GM23338 (cell line): ENCODE measurements around the gene CTDSP2. TPM values are rescaled to one million over a fixed set of nuclear protein-coding genes. Genes with fewer than 3 reads are reported as not detected.

Experiments
- ATAC-seq: fragments of 200-7000 bp; cut with Tn5 transposase; 3 replicates; pipeline ENCODE4 v1.9.1; 2020
- DNase-seq: peaks from one replicate; pipeline ENCODE4 v3.0.0-alpha.2; 2015; ENCODE audit warnings: low spot score
- H2AFZ ChIP-seq: fragments of 200-600 bp; sonication (generic); 2 replicates; pipeline ENCODE4 v1.8.0; 2016; ENCODE audit warnings: antibody characterized with exemption, mild to moderate bottlenecking, moderate library complexity
- H3F3A ChIP-seq: fragments of 200-600 bp; sonication (generic); replicated peaks from 2 replicates; pipeline ENCODE4 v1.8.0; 2017; ENCODE audit warnings: antibody characterized with exemption, mixed run types, low read depth
- H3K27ac ChIP-seq: fragments of 200-600 bp; sonication (generic); 2 replicates; pipeline ENCODE4 v1.6.1; 2016; ENCODE audit warnings: low read depth
- H3K27me3 ChIP-seq: fragments of 200-600 bp; sonication (generic); 2 replicates; pipeline ENCODE4 v1.8.0; 2016; ENCODE audit warnings: mild to moderate bottlenecking, mixed run types, moderate library complexity; ENCODE audit not compliant: insufficient read depth
- H3K36me3 ChIP-seq: fragments of 200-600 bp; sonication (generic); 2 replicates; pipeline ENCODE4 v1.8.0; 2016; ENCODE audit warnings: mild to moderate bottlenecking; ENCODE audit not compliant: insufficient read depth
- H3K4me1 ChIP-seq: fragments of 200-600 bp; sonication (generic); 2 replicates; pipeline ENCODE4 v1.8.0; 2016; ENCODE audit warnings: mild to moderate bottlenecking, moderate library complexity; ENCODE audit not compliant: insufficient read depth
- H3K4me2 ChIP-seq: fragments of 200-600 bp; sonication (generic); 2 replicates; pipeline ENCODE4 v1.7.1; 2017; ENCODE audit warnings: mixed run types
- H3K4me3 ChIP-seq: fragments of 200-600 bp; sonication (generic); 2 replicates; pipeline ENCODE4 v1.6.1; 2016; ENCODE audit warnings: mixed run types
- H3K79me2 ChIP-seq: fragments of 200-600 bp; sonication (generic); replicated peaks from 2 replicates; pipeline ENCODE4 v1.8.0; 2017; ENCODE audit warnings: mild to moderate bottlenecking; ENCODE audit not compliant: insufficient read depth
- H3K9me2 ChIP-seq: fragments of 200-600 bp; sonication (generic); 2 replicates; pipeline ENCODE4 v1.8.0; 2017; ENCODE audit not compliant: insufficient read depth
- H4K20me1 ChIP-seq: fragments of 200-600 bp; sonication (generic); replicated peaks from 2 replicates; pipeline ENCODE4 v1.8.0; 2017; ENCODE audit warnings: mild to moderate bottlenecking; ENCODE audit not compliant: insufficient read depth
- H3K27ac Mint-ChIP-seq: 2 replicates; pipeline ENCODE4 v1.8.0; 2020; ENCODE audit warnings: inconsistent platforms, mild to moderate bottlenecking, moderate library complexity, mixed read lengths
- H3K27me3 Mint-ChIP-seq: 3 replicates; pipeline ENCODE4 v1.8.0; 2022; ENCODE audit warnings: low read depth, mild to moderate bottlenecking, moderate library complexity, mixed read lengths, inconsistent platforms; ENCODE audit not compliant: insufficient read depth, poor library complexity
- H3K36me3 Mint-ChIP-seq: 3 replicates; pipeline ENCODE4 v1.8.0; 2021; ENCODE audit warnings: low read depth, mild to moderate bottlenecking, inconsistent platforms, moderate library complexity, mixed read lengths
- H3K4me1 Mint-ChIP-seq: 3 replicates; pipeline ENCODE4 v1.8.0; 2020; ENCODE audit warnings: mild to moderate bottlenecking, inconsistent platforms, mixed read lengths
- H3K4me3 Mint-ChIP-seq: 3 replicates; pipeline ENCODE4 v1.8.0; 2021; ENCODE audit warnings: moderate library complexity, mild to moderate bottlenecking, inconsistent platforms, mixed read lengths
- H3K9me3 Mint-ChIP-seq: 3 replicates; pipeline ENCODE4 v1.8.0; 2020; ENCODE audit warnings: moderate library complexity, mild to moderate bottlenecking, inconsistent platforms, mixed read lengths
- CREB1 ChIP-seq: fragments of 250-450 bp; sonication (Bioruptor Pico); IDR thresholded peaks from 2 replicates; pipeline ENCODE4 v1.5.0; 2020; ENCODE audit warnings: low read depth, mild to moderate bottlenecking, moderate library complexity
- EZH2phosphoT487 ChIP-seq: fragments of 200-600 bp; sonication (generic); IDR thresholded peaks from one replicate; pipeline ENCODE4 v1.8.1; 2018; ENCODE audit warnings: antibody characterized with exemption; ENCODE audit not compliant: unreplicated experiment
- JUNB ChIP-seq: IDR thresholded peaks from one replicate; pipeline ENCODE4 v1.6.1; 2016; ENCODE audit warnings: antibody characterized with exemption; ENCODE audit not compliant: unreplicated experiment
- NANOG ChIP-seq: IDR thresholded peaks from 2 replicates; pipeline ENCODE4 v1.6.1; 2016; ENCODE audit warnings: antibody characterized with exemption, borderline replicate concordance
- POLR2AphosphoS5 ChIP-seq: IDR thresholded peaks from 2 replicates; pipeline ENCODE4 v1.6.1; 2016; ENCODE audit warnings: antibody characterized with exemption, low read depth
- ZNF114 ChIP-seq: fragments of 250-450 bp; sonication (Bioruptor Pico); IDR thresholded peaks from 2 replicates; pipeline ENCODE4 v1.5.0; 2020; ENCODE audit warnings: mild to moderate bottlenecking, moderate library complexity
- ZNF331 ChIP-seq: fragments of 250-450 bp; sonication (Bioruptor Pico); IDR thresholded peaks from 2 replicates; pipeline ENCODE4 v1.5.0; 2020; ENCODE audit warnings: low read depth, mild to moderate bottlenecking, moderate library complexity
- polyA plus RNA-seq: library from polyadenylated mRNA; unstranded; fragments of >200 nt; fragmentation: Nextera tagmentation; extraction: Ambion mirVana; gene quantifications from 2 replicates; pipeline ENCODE4 v1.2.1, GENCODE V29; 2016
- total RNA-seq: library from RNA; depleted of rRNA; stranded (reverse); fragments of >200 nt; shearing (Covaris generic); gene quantifications from 2 replicates; pipeline ENCODE4 v1.2.3, GENCODE V29; 2014
- TF ChIP-seq, protein P1 (sequence below): fragments of 250-450 bp; sonication (Bioruptor Pico); IDR thresholded peaks from 2 replicates; pipeline ENCODE4 v1.5.0; 2020; ENCODE audit warnings: mild to moderate bottlenecking, moderate library complexity
- TF ChIP-seq, protein P2 (sequence below): IDR thresholded peaks from 2 replicates; pipeline ENCODE4 v1.6.1; 2016; ENCODE audit warnings: antibody characterized with exemption
- TF ChIP-seq, protein P3 (sequence below), 2 experiments: fragments of 200-600 bp in 1 of 2; sonication (generic) in 1 of 2; conservative IDR thresholded peaks; 2 replicates each; pipeline versions ENCODE4 v1.5.1 to v1.6.1; 2016 to 2017; ENCODE audit warnings: antibody characterized with exemption in 2 of 2, low read depth in 2 of 2, mild to moderate bottlenecking in 2 of 2, moderate library complexity in 1 of 2

Gene CTDSP2
- total and polyA plus RNA-seq, 2 experiments from 2014 or later: 22.8 to 81.9 TPM

DNA sequence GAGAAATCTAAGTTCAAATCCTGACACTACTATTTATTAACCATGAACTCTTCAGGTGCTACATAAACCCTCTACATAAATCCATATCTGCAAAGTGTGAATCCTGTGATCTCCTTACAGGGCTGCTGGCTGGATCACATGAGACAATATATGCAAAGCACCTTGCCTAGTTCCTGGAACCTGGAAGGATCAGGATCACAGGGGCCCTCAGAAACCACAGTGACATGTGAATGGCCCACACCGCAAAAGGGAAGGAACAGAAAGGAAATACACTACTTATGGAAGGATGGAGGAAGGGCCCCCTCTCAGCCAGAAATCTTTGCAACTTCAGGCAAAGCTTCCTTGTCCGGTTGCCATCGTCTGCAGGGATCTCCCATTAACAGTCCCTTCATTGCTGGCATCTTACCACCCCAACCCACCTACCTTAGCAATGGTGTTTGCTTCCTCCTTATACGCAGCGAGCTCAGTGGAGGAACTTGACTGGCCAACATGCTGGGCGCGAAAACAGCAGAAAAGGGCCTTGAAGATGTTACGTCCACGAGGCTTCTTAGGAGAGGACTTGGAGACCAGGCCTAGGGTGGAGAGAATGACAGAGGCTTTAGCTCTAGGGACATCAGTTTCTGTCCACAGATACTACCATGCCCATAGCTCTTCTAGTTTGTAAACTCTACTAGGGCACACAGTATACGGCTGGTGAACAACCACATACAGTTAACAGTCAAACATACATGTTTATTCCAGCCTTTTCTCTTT is 17.3 kb downstream of the CTDSP2 start:
- H3K4me3 Mint-ChIP-seq: no peak overlapping the region
- H3K79me2 ChIP-seq: peaks cover 56% of the 10 kb centered on the region
- H2AFZ ChIP-seq: no peak overlapping the region
- H3K4me3 ChIP-seq: no peak overlapping the region
- no peak for ATAC-seq
- H3K4me2 ChIP-seq: no peak overlapping the region
- peaks cover 30% of the 10 kb centered on the region for H3K4me1 Mint-ChIP-seq
- peak overlapping the region; percentile 80; the same call in 1 of the 2 replicates for H3K27ac ChIP-seq
- peaks cover 55% of the 10 kb centered on the region for H3K36me3 Mint-ChIP-seq
- peaks cover 7% of the 10 kb centered on the region; the same call in 1 of the 2 replicates for H3F3A ChIP-seq
- peaks cover 32% of the 10 kb centered on the region for H3K36me3 ChIP-seq
- H3K9me2 ChIP-seq: no peaks in the 10 kb centered on the region
- no peak overlapping the region; the same call in 1 of the 2 replicates for H3K27ac Mint-ChIP-seq
- H4K20me1 ChIP-seq: peaks cover 23% of the 10 kb centered on the region
- H3K4me1 ChIP-seq: peaks cover 24% of the 10 kb centered on the region
- no peaks in the 10 kb centered on the region for H3K9me3 Mint-ChIP-seq
- TF ChIP-seq POLR2AphosphoS5: no peak
- TF ChIP-seq ZNF331: no peak
- TF ChIP-seq, protein P1, sequence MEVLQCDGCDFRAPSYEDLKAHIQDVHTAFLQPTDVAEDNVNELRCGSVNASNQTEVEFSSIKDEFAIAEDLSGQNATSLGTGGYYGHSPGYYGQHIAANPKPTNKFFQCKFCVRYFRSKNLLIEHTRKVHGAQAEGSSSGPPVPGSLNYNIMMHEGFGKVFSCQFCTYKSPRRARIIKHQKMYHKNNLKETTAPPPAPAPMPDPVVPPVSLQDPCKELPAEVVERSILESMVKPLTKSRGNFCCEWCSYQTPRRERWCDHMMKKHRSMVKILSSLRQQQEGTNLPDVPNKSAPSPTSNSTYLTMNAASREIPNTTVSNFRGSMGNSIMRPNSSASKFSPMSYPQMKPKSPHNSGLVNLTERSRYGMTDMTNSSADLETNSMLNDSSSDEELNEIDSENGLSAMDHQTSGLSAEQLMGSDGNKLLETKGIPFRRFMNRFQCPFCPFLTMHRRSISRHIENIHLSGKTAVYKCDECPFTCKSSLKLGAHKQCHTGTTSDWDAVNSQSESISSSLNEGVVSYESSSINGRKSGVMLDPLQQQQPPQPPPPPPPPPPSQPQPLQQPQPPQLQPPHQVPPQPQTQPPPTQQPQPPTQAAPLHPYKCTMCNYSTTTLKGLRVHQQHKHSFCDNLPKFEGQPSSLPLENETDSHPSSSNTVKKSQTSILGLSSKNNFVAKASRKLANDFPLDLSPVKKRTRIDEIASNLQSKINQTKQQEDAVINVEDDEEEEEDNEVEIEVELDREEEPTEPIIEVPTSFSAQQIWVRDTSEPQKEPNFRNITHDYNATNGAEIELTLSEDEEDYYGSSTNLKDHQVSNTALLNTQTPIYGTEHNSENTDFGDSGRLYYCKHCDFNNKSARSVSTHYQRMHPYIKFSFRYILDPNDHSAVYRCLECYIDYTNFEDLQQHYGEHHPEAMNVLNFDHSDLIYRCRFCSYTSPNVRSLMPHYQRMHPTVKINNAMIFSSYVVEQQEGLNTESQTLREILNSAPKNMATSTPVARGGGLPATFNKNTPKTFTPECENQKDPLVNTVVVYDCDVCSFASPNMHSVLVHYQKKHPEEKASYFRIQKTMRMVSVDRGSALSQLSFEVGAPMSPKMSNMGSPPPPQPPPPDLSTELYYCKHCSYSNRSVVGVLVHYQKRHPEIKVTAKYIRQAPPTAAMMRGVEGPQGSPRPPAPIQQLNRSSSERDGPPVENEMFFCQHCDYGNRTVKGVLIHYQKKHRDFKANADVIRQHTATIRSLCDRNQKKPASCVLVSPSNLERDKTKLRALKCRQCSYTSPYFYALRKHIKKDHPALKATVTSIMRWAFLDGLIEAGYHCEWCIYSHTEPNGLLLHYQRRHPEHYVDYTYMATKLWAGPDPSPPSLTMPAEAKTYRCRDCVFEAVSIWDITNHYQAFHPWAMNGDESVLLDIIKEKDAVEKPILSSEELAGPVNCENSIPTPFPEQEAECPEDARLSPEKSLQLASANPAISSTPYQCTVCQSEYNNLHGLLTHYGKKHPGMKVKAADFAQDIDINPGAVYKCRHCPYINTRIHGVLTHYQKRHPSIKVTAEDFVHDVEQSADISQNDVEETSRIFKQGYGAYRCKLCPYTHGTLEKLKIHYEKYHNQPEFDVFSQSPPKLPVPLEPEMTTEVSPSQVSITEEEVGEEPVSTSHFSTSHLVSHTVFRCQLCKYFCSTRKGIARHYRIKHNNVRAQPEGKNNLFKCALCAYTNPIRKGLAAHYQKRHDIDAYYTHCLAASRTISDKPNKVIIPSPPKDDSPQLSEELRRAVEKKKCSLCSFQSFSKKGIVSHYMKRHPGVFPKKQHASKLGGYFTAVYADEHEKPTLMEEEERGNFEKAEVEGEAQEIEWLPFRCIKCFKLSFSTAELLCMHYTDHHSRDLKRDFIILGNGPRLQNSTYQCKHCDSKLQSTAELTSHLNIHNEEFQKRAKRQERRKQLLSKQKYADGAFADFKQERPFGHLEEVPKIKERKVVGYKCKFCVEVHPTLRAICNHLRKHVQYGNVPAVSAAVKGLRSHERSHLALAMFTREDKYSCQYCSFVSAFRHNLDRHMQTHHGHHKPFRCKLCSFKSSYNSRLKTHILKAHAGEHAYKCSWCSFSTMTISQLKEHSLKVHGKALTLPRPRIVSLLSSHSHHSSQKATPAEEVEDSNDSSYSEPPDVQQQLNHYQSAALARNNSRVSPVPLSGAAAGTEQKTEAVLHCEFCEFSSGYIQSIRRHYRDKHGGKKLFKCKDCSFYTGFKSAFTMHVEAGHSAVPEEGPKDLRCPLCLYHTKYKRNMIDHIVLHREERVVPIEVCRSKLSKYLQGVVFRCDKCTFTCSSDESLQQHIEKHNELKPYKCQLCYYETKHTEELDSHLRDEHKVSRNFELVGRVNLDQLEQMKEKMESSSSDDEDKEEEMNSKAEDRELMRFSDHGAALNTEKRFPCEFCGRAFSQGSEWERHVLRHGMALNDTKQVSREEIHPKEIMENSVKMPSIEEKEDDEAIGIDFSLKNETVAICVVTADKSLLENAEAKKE (CRISPR knock-in tag): no peak
- TF ChIP-seq JUNB: no peak
- TF ChIP-seq NANOG: no peak
- TF ChIP-seq CREB1: no peak
- TF ChIP-seq, protein P2, sequence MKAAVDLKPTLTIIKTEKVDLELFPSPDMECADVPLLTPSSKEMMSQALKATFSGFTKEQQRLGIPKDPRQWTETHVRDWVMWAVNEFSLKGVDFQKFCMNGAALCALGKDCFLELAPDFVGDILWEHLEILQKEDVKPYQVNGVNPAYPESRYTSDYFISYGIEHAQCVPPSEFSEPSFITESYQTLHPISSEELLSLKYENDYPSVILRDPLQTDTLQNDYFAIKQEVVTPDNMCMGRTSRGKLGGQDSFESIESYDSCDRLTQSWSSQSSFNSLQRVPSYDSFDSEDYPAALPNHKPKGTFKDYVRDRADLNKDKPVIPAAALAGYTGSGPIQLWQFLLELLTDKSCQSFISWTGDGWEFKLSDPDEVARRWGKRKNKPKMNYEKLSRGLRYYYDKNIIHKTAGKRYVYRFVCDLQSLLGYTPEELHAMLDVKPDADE: no peak
- TF ChIP-seq EZH2phosphoT487: no peak
- no peak for TF ChIP-seq ZNF114 (CRISPR knock-in tag)
- TF ChIP-seq, protein P3, sequence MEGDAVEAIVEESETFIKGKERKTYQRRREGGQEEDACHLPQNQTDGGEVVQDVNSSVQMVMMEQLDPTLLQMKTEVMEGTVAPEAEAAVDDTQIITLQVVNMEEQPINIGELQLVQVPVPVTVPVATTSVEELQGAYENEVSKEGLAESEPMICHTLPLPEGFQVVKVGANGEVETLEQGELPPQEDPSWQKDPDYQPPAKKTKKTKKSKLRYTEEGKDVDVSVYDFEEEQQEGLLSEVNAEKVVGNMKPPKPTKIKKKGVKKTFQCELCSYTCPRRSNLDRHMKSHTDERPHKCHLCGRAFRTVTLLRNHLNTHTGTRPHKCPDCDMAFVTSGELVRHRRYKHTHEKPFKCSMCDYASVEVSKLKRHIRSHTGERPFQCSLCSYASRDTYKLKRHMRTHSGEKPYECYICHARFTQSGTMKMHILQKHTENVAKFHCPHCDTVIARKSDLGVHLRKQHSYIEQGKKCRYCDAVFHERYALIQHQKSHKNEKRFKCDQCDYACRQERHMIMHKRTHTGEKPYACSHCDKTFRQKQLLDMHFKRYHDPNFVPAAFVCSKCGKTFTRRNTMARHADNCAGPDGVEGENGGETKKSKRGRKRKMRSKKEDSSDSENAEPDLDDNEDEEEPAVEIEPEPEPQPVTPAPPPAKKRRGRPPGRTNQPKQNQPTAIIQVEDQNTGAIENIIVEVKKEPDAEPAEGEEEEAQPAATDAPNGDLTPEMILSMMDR (conservative IDR thresholded peaks at IDR 0.05; ENCODE audit: low read depth in 2 of 2): no peak
- DNase-seq: no peak
- H3K27me3 Mint-ChIP-seq: peaks cover 5% of the 10 kb centered on the region
- H3K27me3 ChIP-seq: no peaks in the 10 kb centered on the region
